ENCODE results near the gene NCOA7.

NCOA7 gene

DNA sequence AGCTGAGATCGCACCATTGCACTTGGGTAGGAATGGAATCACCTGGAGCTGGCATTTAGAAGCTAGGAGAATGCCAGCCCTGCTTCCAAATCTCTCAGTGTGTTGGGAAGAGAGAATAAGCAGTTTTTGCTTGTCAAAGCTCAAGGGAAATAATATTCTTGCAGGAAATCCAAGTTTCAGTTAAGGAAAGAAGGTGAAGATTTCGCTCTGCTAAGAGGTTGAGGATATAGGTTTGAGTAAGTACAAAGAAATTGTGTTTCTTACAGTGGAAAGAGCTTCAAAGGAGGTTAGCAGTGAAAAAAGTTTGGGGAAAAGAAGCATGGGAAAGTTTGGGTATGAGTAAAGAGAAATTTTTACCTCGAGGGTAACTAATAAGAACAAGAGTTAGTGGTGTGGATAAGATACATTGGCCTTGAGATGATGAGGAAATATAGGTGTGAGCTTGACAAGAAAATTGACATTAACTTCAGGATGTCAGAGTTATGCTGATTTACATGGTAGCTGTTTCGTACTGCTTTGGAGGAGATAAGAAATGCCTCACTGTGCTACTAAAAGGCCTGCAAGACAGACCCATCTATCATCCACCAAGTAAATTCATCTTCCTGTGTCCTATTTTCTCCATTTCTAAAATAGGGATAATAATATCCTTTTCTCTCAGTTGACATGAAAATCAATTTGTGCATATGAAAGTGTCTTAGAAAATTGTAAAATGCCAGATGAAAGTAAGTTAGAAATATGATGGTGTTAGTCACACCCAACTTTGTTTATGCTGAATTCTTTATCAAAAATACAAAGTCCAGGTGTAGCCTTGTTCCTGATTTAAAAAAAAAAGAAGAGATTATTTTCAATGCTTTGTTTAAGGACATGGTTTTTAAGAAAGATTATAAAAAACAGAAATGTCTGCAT lies 153.0 kb downstream of the NCOA7 start:
- TF ChIP-seq, protein P1, sequence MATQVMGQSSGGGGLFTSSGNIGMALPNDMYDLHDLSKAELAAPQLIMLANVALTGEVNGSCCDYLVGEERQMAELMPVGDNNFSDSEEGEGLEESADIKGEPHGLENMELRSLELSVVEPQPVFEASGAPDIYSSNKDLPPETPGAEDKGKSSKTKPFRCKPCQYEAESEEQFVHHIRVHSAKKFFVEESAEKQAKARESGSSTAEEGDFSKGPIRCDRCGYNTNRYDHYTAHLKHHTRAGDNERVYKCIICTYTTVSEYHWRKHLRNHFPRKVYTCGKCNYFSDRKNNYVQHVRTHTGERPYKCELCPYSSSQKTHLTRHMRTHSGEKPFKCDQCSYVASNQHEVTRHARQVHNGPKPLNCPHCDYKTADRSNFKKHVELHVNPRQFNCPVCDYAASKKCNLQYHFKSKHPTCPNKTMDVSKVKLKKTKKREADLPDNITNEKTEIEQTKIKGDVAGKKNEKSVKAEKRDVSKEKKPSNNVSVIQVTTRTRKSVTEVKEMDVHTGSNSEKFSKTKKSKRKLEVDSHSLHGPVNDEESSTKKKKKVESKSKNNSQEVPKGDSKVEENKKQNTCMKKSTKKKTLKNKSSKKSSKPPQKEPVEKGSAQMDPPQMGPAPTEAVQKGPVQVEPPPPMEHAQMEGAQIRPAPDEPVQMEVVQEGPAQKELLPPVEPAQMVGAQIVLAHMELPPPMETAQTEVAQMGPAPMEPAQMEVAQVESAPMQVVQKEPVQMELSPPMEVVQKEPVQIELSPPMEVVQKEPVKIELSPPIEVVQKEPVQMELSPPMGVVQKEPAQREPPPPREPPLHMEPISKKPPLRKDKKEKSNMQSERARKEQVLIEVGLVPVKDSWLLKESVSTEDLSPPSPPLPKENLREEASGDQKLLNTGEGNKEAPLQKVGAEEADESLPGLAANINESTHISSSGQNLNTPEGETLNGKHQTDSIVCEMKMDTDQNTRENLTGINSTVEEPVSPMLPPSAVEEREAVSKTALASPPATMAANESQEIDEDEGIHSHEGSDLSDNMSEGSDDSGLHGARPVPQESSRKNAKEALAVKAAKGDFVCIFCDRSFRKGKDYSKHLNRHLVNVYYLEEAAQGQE (IDR thresholded peaks at IDR 0.05; ENCODE audit: insufficient replicate concordance, low read depth): no peak
- TF ChIP-seq, protein P2, sequence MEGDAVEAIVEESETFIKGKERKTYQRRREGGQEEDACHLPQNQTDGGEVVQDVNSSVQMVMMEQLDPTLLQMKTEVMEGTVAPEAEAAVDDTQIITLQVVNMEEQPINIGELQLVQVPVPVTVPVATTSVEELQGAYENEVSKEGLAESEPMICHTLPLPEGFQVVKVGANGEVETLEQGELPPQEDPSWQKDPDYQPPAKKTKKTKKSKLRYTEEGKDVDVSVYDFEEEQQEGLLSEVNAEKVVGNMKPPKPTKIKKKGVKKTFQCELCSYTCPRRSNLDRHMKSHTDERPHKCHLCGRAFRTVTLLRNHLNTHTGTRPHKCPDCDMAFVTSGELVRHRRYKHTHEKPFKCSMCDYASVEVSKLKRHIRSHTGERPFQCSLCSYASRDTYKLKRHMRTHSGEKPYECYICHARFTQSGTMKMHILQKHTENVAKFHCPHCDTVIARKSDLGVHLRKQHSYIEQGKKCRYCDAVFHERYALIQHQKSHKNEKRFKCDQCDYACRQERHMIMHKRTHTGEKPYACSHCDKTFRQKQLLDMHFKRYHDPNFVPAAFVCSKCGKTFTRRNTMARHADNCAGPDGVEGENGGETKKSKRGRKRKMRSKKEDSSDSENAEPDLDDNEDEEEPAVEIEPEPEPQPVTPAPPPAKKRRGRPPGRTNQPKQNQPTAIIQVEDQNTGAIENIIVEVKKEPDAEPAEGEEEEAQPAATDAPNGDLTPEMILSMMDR (IDR thresholded peaks at IDR 0.05; ENCODE audit: insufficient read depth, low read length): no peak
- TF ChIP-seq SPI1 (IDR thresholded peaks at IDR 0.05; ENCODE audit: borderline replicate concordance, low read depth) (no peak), GABPA (IDR thresholded peaks at IDR 0.05; ENCODE audit: low read depth) (no peak), POLR2AphosphoS5 (IDR thresholded peaks at IDR 0.05; ENCODE audit: low read depth) (no peak)
- Histone ChIP-seq H3K27me3 (ENCODE audit: insufficient read depth, poor library complexity, severe bottlenecking) (no peaks in the 10 kb centered on the region), H3K4me3 (replicated peaks; ENCODE audit: insufficient read depth, low read length) (no peak overlapping the region), H3K27ac (replicated peaks) (peak overlapping the region; percentile 61)
- no peak for DNase-seq (ENCODE audit: low read depth in 1 of 2, low spot score in 1 of 2)

DNA sequence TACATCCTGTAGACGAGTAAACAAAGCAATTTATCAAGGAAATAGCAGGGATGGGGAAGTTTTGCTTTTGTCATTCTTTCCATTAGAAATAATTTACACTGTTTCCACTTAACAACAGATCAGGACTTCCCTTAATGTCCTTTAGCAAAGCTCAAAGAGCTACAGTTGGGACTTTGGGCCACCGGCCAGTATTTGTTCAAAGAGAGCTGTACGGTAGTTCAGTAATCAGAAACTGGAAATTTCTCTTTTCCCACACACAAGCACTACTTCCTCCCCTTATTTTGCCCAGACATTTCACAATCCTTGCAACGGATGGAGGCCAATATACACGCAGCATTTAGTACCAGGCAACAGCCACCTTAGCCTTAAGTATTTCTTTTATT lies 153.7 kb downstream of the NCOA7 start:
- Histone ChIP-seq H3K27me3 (ENCODE audit: insufficient read depth, poor library complexity, severe bottlenecking) (no peaks in the 10 kb centered on the region), H3K4me3 (replicated peaks; ENCODE audit: insufficient read depth, low read length) (no peak overlapping the region), H3K27ac (replicated peaks) (peak overlapping the region; percentile 61)
- TF ChIP-seq, protein P1 (IDR thresholded peaks at IDR 0.05; ENCODE audit: insufficient replicate concordance, low read depth): no peak
- TF ChIP-seq SPI1 (IDR thresholded peaks at IDR 0.05; ENCODE audit: borderline replicate concordance, low read depth): peak; percentile 62
- peak; percentile 47 to 78 for DNase-seq (ENCODE audit: low read depth in 1 of 2, low spot score in 1 of 2)

DNA sequence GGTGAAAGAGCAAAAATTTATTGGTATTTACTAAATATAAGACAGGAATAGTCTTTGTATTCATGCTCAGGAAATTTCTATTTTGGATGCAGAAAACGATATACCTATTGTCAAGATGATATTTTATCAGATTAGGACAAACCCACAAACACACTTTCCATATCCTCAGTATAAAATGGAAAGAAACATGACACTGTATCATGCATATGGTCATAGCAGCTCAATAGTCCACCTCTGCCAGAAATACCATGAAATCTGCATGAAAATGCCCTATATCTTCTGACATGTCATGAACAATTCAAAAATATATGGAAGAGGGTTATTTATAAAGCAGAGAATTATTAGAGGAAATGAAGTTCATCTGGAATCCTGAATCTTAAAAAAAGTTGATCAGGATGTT lies 154.1 kb downstream of the NCOA7 start:
- Histone ChIP-seq H3K27me3 (ENCODE audit: insufficient read depth, poor library complexity, severe bottlenecking) (no peaks in the 10 kb centered on the region), H3K27ac (replicated peaks) (peak overlapping the region; percentile 61)
- TF ChIP-seq POLR2AphosphoS5 (IDR thresholded peaks at IDR 0.05; ENCODE audit: low read depth): no peak

DNA sequence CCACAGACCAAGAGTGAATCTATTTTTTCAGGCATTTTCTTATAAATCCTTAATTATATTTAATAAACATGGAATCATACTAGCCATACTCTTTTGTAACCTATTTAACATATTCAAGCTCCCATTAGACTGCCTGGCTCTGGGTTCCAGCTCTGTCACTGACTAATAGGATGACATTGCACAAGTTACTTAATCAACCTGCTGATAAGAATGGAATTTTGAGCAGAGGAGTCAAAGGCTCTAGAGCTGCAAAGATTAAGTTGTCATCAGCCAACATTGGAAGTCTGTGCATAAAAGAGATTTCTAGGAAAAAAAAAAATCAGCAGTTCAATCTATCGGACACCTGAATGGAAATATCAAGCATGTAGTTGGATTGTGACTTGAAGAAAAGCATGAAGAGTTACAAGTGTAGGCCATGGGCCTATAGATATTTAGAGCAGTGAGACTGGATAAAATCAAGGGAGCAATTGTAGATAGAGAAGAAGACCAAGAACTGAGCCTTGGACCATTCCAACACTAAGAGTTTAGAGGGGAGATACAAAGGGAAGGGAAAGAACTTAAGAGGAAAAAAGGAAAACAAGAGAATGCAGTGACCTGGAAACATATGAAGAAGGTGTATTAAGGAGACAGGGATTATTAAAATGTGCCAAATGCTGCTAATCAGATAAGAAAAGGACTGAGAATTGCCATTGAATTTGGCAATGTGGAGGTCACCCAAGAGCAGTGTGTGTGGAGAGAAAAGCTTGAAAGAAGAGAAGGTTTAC lies 154.8 kb downstream of the NCOA7 start:
- H3K27me3 ChIP-seq (ENCODE audit: insufficient read depth, poor library complexity, severe bottlenecking): no peaks in the 10 kb centered on the region
- TF ChIP-seq, protein P2 (IDR thresholded peaks at IDR 0.05; ENCODE audit: insufficient read depth, low read length): no peak
- TF ChIP-seq, protein P1 (IDR thresholded peaks at IDR 0.05; ENCODE audit: insufficient replicate concordance, low read depth): no peak
- TF ChIP-seq POLR2AphosphoS5 (IDR thresholded peaks at IDR 0.05; ENCODE audit: low read depth): no peak
- TF ChIP-seq SPI1 (IDR thresholded peaks at IDR 0.05; ENCODE audit: borderline replicate concordance, low read depth): no peak
- TF ChIP-seq GABPA (IDR thresholded peaks at IDR 0.05; ENCODE audit: low read depth): no peak
- peak overlapping the region; percentile 61; the same call in 1 of the 2 replicates for H3K27ac ChIP-seq (replicated peaks)
- H3K4me3 ChIP-seq (replicated peaks; ENCODE audit: insufficient read depth, low read length): no peak overlapping the region
- DNase-seq (ENCODE audit: low read depth in 1 of 2, low spot score in 1 of 2): no peak

More for the DNA sequence above, 154.1 kb downstream of the NCOA7 start:
- H3K4me3 ChIP-seq (replicated peaks; ENCODE audit: insufficient read depth, low read length): no peak overlapping the region
- no peak for DNase-seq (ENCODE audit: low read depth in 1 of 2, low spot score in 1 of 2)

Measured in HL-60 (cell line).